ENCODE measurements around the gene PCDHGC3. TPM values are rescaled to one million over a fixed set of nuclear protein-coding genes. Genes with fewer than 3 reads are reported as not detected.

PCDHGC3 gene
- total and polyA plus RNA-seq, 2 of the 8 experiments (the other 6 are each of a cell fraction or from before 2014, with no cell fraction given): 4.7 to 18.6 TPM

DNA sequence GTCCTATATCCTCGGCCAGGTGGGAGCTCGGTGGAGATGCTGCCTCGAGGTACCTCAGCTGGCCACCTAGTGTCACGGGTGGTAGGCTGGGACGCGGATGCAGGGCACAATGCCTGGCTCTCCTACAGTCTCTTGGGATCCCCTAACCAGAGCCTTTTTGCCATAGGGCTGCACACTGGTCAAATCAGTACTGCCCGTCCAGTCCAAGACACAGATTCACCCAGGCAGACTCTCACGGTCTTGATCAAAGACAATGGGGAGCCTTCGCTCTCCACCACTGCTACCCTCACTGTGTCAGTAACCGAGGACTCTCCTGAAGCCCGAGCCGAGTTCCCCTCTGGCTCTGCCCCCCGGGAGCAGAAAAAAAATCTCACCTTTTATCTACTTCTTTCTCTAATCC, 2.0 kb downstream of the PCDHGC3 start:
- no peaks in the 10 kb centered on the region; the same call in 1 of the 2 replicates for H3K23me2 ChIP-seq (ENCODE audit: low read depth, low read length)
- H3K79me1 ChIP-seq (ENCODE audit: low read depth, low read length): no peaks in the 10 kb centered on the region
- no peak overlapping the region for H2BK20ac ChIP-seq (ENCODE audit: low read length)
- H3K4me3 ChIP-seq (ENCODE audit: extremely low read depth in 1 of 4, insufficient read depth in 2 of 4, low read depth in 3 of 4, low read length in 4 of 4): peak overlapping the region in 1 of 4 experiments; percentile 41; a peak in 2 of 8 replicates
- no peak overlapping the region for H4K91ac ChIP-seq (replicated peaks; ENCODE audit: insufficient read length, low read length)
- no peak overlapping the region; the same call in 1 of the 2 replicates for H4K8ac ChIP-seq (ENCODE audit: extremely low read depth, insufficient read depth, low read length)
- no peak overlapping the region for H2AK5ac ChIP-seq (ENCODE audit: low read depth, low read length)
- ChIA-PET POLR2A (ENCODE audit: partially characterized antibody) (interaction anchor here (1.0 to 1.6 kb wide), 5 partner anchors 12 to 64 kb away, joined by 3 to 5 read pairs (median 3); partner anchors contain the start of gene PCDHGB7), CTCF (ENCODE audit: partially characterized antibody) (interaction anchor here (0.7 to 8.6 kb wide), 49 partner anchors 8 to 342 kb away, joined by 3 to 218 read pairs (median 5); partner anchors contain the start of genes PCDHB10, PCDHB12, PCDHB14 and PCDHB15)
- no peak for DNase-seq (ENCODE audit: low read depth in 1 of 2, low spot score in 2 of 2)
- H4K20me1 ChIP-seq (replicated peaks in 1 of 2; ENCODE audit: control insufficient read depth in 1 of 2, insufficient read depth in 2 of 2, low read length in 2 of 2): peaks cover 0 to 14% of the 10 kb centered on the region in 2 experiments
- no peak for FAIRE-seq
- H2AFZ ChIP-seq (ENCODE audit: low read length): no peak overlapping the region
- H3K4ac ChIP-seq (replicated peaks; ENCODE audit: insufficient read length, low read depth, low read length): no peak overlapping the region
- H3K4me2 ChIP-seq (ENCODE audit: insufficient read depth in 1 of 2, low read depth in 2 of 2, low read length in 2 of 2): peak overlapping the region; percentile 30; a peak in 3 of 4 replicates
- no peak overlapping the region for H2BK12ac ChIP-seq (ENCODE audit: low read depth, low read length)
- H3K9me3 ChIP-seq (ENCODE audit: insufficient read depth in 2 of 2, low read depth in 1 of 2, low read length in 1 of 2): no peaks in the 10 kb centered on the region
- no peak overlapping the region for H2BK120ac ChIP-seq (replicated peaks; ENCODE audit: low read depth, low read length)
- no peak overlapping the region for H2BK5ac ChIP-seq (ENCODE audit: low read depth, low read length)
- peaks cover 11 to 24% (median 23%) of the 10 kb centered on the region in 4 experiments for H3K27me3 ChIP-seq (replicated peaks in 1 of 4; ENCODE audit: control insufficient read depth in 3 of 4, extremely low read depth in 1 of 4, insufficient read depth in 3 of 4, low read length in 3 of 4)
- no peaks in the 10 kb centered on the region for H3K79me2 ChIP-seq (ENCODE audit: control insufficient read depth in 1 of 2, insufficient read depth in 2 of 2, low read length in 2 of 2)
- no peak overlapping the region for H4K5ac ChIP-seq (ENCODE audit: insufficient read length, low read depth, low read length)
- no peak overlapping the region for H3K23ac ChIP-seq (ENCODE audit: insufficient read length)
- TF ChIP-seq SP2 (IDR thresholded peaks at IDR 0.05; ENCODE audit: low read length) (no peak), YY1 (IDR thresholded peaks at IDR 0.05; ENCODE audit: low read depth, low read length) (no peak), BCL11A (IDR thresholded peaks at IDR 0.05; ENCODE audit: low read depth in 2 of 2, low read length in 2 of 2) (no peak), NRF1 (IDR thresholded peaks at IDR 0.05; ENCODE audit: low read depth, low read length) (no peak)
- H3K14ac ChIP-seq (ENCODE audit: insufficient read length): no peak overlapping the region
- 85% methylated on average over 13 of the region's 13 CpGs; no CpG with 5 or more reads in 1 of the 2 experiments for whole genome bisulfite sequencing, 2 experiments (ENCODE audit: extremely low coverage in 1 of 2, insufficient coverage in 1 of 2, insufficient read length in 1 of 2, insufficient replicate concordance in 2 of 2, low coverage in 1 of 2, low lambda C conversion rate in 2 of 2, missing lambda C conversion rate in 1 of 2)
- H3K27ac ChIP-seq (ENCODE audit: low read depth, low read length): no peak overlapping the region
- peaks cover 0 to 5% (median 3%) of the 10 kb centered on the region in 4 experiments; a peak in 4 of 7 replicates for H3K4me1 ChIP-seq (replicated peaks in 1 of 4; ENCODE audit: control insufficient read depth in 3 of 4, insufficient read depth in 4 of 4, low read length in 3 of 4)
- H3K9ac ChIP-seq (replicated peaks in 1 of 4; ENCODE audit: extremely low read depth in 1 of 4, low read depth in 3 of 4, low read length in 3 of 4): no peak overlapping the region
- no peaks in the 10 kb centered on the region for H3K36me3 ChIP-seq (ENCODE audit: control insufficient read depth in 2 of 4, insufficient read depth in 4 of 4, low read length in 3 of 4)
- H3K18ac ChIP-seq (ENCODE audit: extremely low read depth, low read length): no peak overlapping the region
- H2BK15ac ChIP-seq (ENCODE audit: low read length): no peak overlapping the region
- no peak overlapping the region for H3K56ac ChIP-seq (replicated peaks; ENCODE audit: insufficient read length, low read depth, low read length)
